B cell (primary cell): ENCODE results near the gene TMEM201.

Experiments
- EZH2 ChIP-seq: IDR thresholded peaks from 2 replicates; pipeline ENCODE4 v1.6.1; 2012; ENCODE audit warnings: borderline replicate concordance, low read depth, mild to moderate bottlenecking, moderate library complexity, low read length; ENCODE audit not compliant: insufficient read depth, poor library complexity, severe bottlenecking
- TF ChIP-seq, protein P1 (sequence below): fragments of 200-600 bp; IDR thresholded peaks from one replicate; pipeline ENCODE4 v1.8.0; 2022; ENCODE audit warnings: antibody characterized with exemption, mild to moderate bottlenecking

DNA sequence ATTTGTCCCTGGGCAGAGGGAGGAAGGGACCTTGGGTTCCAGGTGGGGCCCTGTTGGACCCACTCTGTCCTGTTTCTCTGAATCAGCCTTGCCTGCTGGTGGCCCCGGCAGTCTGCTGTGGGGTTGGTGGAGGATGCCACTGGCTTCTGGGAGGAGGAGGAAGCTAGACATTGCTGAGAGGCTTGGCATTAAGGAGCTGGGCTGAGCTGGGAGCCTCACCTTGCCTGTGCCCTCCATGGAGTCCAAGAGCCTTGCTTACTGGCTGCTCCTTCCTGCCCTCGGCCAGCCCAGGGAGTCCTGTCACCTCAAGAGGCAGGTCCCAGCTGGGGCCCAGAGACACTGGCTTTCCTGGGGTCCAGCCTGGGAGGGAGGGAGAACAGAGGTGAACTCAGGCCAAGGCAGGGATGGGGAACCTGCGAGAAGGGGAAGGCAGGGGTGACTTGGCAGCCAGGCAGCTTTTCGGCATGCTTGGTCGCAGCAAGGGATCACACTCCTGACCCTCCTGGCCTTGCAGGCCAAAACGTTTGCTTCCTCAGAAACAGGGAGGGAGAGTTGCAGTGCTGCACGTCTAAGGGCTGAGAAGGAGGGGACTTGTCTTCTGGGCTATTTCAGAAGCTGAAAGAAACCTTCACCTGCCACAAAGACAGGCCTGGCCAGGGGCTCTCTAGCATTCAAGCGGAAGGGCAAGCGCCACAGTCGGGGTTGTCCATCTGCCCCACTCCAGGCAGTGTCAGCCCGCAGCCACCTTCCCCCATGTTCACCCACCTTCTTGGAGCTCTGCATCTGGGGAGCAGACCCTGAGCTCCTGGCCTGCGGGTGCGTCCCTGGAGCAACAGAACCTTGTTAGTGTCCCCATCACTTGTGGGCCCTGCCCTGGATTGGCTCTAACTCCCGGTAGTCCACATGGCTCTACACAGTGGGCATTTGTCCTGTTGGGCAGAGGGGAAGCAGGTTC, 8.9 kb downstream of the TMEM201 start:
- TF ChIP-seq, protein P1, sequence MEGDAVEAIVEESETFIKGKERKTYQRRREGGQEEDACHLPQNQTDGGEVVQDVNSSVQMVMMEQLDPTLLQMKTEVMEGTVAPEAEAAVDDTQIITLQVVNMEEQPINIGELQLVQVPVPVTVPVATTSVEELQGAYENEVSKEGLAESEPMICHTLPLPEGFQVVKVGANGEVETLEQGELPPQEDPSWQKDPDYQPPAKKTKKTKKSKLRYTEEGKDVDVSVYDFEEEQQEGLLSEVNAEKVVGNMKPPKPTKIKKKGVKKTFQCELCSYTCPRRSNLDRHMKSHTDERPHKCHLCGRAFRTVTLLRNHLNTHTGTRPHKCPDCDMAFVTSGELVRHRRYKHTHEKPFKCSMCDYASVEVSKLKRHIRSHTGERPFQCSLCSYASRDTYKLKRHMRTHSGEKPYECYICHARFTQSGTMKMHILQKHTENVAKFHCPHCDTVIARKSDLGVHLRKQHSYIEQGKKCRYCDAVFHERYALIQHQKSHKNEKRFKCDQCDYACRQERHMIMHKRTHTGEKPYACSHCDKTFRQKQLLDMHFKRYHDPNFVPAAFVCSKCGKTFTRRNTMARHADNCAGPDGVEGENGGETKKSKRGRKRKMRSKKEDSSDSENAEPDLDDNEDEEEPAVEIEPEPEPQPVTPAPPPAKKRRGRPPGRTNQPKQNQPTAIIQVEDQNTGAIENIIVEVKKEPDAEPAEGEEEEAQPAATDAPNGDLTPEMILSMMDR = no peak
- no peak for TF ChIP-seq EZH2
